HG03342 (cell line): Measurements from ENCODE around the gene FBXL5.

ENCODE experiments used
- ATAC-seq: cut with Tn5 transposase; IDR thresholded peaks from one replicate; pipeline ENCODE4 v1.9.1; 2021; ENCODE audit warnings: mild to moderate bottlenecking, moderate library complexity; ENCODE audit not compliant: unreplicated experiment

FBXL5 gene

GRCh38 chr4:15568821-15569220 is 86.3 kb downstream of the FBXL5 start:
- ATAC-seq: no peak

- no peak for ATAC-seq
These were observed 91.3 kb downstream of the FBXL5 start for GRCh38 chr4:15563871-15564270.

- no peak for ATAC-seq
These were observed 92.5 kb downstream of the FBXL5 start for GRCh38 chr4:15562623-15563022.

DNA sequence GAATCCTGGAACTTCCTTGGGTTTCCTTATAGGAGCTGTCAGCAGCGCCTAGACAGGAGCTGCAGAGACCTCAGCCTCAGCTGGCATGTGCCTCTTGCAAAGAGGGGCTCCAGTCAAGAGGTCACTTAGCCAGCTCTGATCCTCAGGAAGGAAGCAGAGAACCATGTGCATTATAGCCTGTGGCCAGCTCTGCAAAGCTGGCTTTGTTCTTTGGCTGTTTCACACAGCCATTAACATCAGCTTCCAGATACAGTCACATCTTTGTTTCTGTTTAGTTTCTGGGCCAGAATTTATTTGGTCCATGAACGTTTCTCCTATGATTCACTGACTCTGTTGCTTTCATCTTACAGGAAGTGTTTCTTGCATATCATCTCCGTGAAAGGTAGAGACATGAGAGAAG is 93.0 kb downstream of the FBXL5 start:
- ATAC-seq: no peak

DNA sequence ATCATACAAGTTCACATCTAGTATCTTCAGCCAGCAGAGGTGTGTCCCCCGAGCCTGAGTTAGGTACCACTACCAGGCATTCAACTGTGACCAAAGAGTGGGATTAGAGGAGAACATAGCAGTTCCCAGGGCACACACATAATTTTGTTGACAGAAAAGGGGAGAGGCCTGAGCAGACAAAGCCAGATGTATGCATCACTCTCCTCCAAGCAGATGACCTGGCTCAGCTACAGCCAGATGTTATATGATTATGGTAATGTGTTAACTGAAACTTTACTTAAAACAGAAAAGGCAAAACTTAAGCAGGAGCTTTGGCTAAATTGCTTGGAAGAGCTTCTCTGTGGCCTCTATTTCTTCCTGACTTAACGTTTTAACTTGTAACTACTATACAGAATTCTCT is 96.6 kb downstream of the FBXL5 start:
- no peak for ATAC-seq

DNA sequence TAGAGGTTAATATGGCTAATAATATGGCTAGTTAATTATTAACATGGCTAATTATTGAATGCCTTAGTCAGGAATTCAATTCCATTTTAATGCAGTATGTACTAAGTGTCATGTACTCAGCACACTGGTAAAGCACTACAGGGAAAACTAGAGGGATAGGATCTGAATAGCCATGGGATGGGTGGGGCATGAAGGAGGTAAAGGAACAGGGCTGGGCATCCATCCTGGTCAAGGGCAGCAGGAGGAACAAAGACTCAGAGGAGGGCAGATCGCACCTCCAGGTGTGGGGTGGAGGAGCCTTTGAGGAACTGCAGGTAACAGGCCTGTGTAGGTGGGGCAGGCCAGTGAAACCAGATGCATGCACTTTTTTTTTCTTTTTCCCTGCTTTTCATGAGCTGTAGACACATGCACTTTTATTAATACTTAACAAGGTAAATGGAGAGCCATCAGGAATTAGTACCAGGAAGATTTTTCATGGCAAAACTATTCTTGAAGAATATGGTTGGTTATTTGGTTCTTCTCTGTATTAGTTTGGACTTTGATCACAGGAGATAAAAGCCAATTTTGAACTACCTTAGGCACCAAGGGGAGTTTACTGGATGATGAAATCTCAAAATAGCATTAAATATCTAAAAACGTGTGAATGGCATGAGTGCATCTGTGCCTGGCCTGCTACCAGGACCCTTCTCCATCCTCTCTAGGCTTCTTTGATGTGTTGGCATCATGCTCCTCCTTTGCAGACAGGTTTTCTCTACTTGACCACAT is 97.2 kb downstream of the FBXL5 start:
- ATAC-seq: no peak

GRCh38 chr4:15556511-15557092 is 98.6 kb downstream of the FBXL5 start:
- ATAC-seq: no peak
